H1 (cell line): ENCODE measurements around the gene PRTN3.

Experiments
- CBX5 ChIP-seq: fragments of 300-800, 300-1000 bp; sonication (generic); IDR thresholded peaks from 2 replicates; pipeline ENCODE4 v1.7.1; 2016; ENCODE audit warnings: antibody characterized with exemption, low read length, low read depth
- CREB1 ChIP-seq: IDR thresholded peaks from 2 replicates; pipeline ENCODE4 v1.6.1; 2012; ENCODE audit warnings: inconsistent platforms
- CTCF ChIP-seq, 3 experiments: IDR thresholded peaks; 1 replicate in 2 of 3; 2 replicates in 1 of 3; pipeline versions ENCODE4 v1.5.1 to v1.6.1; 2011; ENCODE audit warnings: low read length in 3 of 3, mild to moderate bottlenecking in 3 of 3, inconsistent platforms in 2 of 3, low read depth in 1 of 3, moderate library complexity in 1 of 3; ENCODE audit not compliant: insufficient read depth in 1 of 3; ENCODE audit errors: control extremely low read depth in 1 of 3
- EZH2 ChIP-seq: fragments of 200-600 bp; sonication (generic); IDR thresholded peaks from 2 replicates; pipeline ENCODE4 v1.7.1; 2012; ENCODE audit warnings: low read depth, mild to moderate bottlenecking, moderate library complexity, low read length, inconsistent platforms; ENCODE audit not compliant: severe bottlenecking
- HDAC6 ChIP-seq: IDR thresholded peaks from one replicate; pipeline ENCODE4 v1.7.1; 2012; ENCODE audit warnings: low read depth, mild to moderate bottlenecking, inconsistent platforms, low read length, moderate library complexity
- JUND ChIP-seq: IDR thresholded peaks from 2 replicates; pipeline ENCODE4 v1.6.1; 2011; ENCODE audit warnings: mild to moderate bottlenecking, improper control_type of control experiment, low read length
- NRF1 ChIP-seq: IDR thresholded peaks from 2 replicates; pipeline ENCODE4 v1.6.1; 2011; ENCODE audit warnings: mild to moderate bottlenecking, low read depth, low read length, improper control_type of control experiment
- POLR2A ChIP-seq, 2 experiments: IDR thresholded peaks; 1 replicate in 1 of 2; 2 replicates in 1 of 2; pipeline ENCODE4 v1.6.1; 2011; ENCODE audit warnings: low read depth in 2 of 2, low read length in 2 of 2, mild to moderate bottlenecking in 2 of 2; ENCODE audit errors: control extremely low read depth in 1 of 2
- YY1 ChIP-seq: IDR thresholded peaks from 2 replicates; pipeline ENCODE4 v1.6.1; 2011; ENCODE audit warnings: low read depth, mild to moderate bottlenecking, low read length

- TF ChIP-seq JUND: no peak
- TF ChIP-seq EZH2: no peak
- TF ChIP-seq YY1: no peak
- no peak for TF ChIP-seq CREB1
- TF ChIP-seq NRF1: no peak
- no peak for TF ChIP-seq HDAC6
- no peak for TF ChIP-seq CTCF (IDR thresholded peaks at IDR 0.05; ENCODE audit: control extremely low read depth in 1 of 3, insufficient read depth in 1 of 3, low read depth in 1 of 3, low read length in 3 of 3)
- TF ChIP-seq POLR2A (IDR thresholded peaks at IDR 0.05; ENCODE audit: control extremely low read depth in 1 of 2, low read depth in 2 of 2, low read length in 2 of 2): no peak
- no peak for TF ChIP-seq CBX5
Measured at GRCh38 chr19:829129-829758, 11.6 kb upstream of the PRTN3 start.
